Stimulated activated CD8-positive, alpha-beta memory T cell treated with anti-CD3 and anti-CD28 coated beads, Interleukin-7, amount 100 ng/mL, for 24 hours (primary cell): ENCODE results near the gene SSPN.

Source experiments
- DNase-seq: peaks from one replicate; pipeline ENCODE4 v3.0.0-alpha.2; 2020; ENCODE audit warnings: low read depth

SSPN gene

DNA sequence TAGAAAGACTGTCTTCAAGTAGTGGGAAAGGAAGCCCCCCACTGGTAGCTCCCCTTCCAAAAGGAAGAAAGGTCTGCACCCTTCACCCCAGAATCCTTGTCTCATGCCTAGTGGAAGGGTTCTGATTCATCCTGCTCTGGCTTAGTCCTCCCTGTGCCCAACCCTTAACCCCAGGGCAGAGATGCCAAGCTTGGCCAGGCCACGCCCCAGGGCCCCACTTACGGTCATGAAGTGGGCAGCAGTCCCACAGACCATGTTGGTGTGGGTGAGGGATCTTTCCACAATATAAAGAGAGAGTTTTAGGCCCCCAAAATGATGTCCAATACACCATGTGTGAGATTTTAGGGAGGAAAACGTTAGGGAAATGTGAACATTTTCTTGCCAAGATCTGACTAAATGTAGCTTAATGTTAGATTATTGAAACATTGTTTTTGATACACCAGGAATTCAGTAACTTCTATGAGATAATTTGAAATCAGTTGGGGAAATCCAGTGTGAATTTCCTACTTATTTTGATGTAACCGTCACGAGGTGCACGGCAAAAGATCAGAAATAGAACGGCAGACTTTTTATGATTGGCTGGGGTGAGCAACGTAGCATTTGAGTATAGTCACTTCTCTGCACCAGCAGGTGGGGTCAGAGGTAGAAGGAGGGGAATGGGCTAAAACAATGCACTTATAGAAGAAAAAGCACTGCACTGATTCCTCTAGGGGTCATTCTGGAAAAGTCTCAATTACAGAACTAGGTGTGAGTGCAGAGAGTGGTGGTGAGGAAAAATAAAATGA is 8.2 kb upstream of the SSPN start:
- DNase-seq: no peak

DNA sequence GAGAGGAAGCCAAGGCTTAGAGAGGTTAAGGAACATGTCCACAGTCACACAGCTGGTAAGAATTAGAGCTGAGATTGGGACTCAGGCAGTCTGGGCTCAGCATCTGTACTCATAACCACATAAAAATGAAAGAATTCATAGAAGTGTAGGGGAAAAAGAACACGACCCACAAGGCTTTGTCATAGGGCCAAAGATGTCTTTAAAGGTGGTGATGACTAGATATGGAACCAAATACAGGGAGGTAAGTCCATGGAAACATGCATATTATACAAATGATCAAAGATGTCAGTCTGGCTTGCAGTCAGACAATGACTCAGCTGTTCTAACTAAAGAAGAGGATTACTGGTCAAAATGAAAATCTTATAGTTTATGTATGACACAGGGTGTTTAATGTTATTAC is 7.2 kb upstream of the SSPN start:
- no peak for DNase-seq

GRCh38 chr12:26188641-26189040 is 6.7 kb upstream of the SSPN start:
- no peak for DNase-seq

- DNase-seq: no peak
Observed at GRCh38 chr12:26192142-26192541, 3.2 kb upstream of the SSPN start.

GRCh38 chr12:26193539-26193938 is 1.8 kb upstream of the SSPN start:
- no peak for DNase-seq

DNA sequence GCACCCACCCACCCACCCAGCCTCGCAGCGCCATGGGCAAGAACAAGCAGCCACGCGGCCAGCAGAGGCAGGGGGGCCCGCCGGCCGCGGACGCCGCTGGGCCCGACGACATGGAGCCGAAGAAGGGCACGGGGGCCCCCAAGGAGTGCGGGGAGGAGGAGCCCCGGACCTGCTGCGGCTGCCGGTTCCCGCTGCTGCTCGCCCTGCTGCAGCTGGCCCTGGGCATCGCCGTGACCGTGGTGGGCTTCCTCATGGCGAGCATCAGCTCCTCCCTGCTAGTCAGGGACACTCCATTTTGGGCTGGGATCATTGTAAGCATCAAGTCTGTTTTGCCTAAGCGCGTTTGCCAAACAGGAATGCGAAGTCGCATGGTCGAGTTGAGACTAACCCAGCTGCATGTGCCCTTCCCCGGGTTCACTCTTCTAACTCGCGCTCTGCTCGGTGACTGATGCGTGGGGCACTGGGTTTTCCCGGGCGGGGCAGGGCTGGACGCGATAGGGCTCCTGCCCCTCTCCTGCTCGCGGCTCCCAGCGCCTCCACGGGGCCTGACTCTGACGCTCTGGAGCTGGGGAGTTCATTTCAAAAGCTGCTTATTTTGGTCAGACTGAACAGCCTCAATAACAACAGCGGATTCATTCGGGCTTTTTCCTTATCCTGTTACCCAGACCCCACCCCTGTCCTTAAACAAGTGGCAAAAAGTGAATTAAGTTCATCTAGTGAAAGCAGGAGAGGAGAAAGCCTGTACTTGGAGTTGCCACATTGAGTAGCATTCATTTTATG is 458 bp downstream of the SSPN start:
- no peak for DNase-seq

DNA sequence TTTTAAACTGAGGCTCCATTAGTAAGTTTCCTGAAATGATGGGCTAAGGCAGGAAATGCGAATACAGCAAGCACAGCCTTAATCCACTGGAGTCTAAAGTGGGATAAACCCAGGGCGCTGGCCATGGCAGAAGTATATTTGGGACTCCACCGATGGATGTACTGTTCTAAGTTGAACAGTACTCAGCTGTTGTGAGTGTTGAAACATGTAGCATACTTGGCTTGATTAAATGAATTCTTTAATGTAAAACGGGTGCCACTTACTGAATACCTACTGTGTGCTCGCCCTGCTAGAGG is 996 bp downstream of the SSPN start:
- no peak for DNase-seq

DNA sequence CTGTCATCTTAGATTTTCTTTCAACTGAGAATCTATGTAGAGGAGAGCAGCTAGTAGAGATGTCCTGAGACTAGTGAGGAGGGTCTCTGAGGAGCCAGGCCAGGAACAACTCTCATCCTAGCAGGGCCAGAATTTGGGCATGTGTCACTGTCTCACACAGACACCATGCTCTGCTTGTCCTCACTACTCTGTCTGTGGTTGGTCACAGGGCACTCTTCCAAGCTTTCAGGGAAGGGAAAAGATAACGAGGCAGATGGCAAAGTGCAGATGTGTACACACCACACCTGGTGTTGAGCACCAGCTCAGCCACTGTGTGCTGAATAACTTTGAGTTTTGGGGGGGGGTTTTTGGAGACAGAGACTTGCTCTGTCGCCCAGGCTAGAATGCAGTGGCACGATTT is 2.5 kb downstream of the SSPN start:
- no peak for DNase-seq

GRCh38 chr12:26198742-26199141 is 3.4 kb downstream of the SSPN start:
- no peak for DNase-seq

GRCh38 chr12:26203167-26203780 is 7.9 kb downstream of the SSPN start:
- DNase-seq: no peak

- DNase-seq: no peak
Observed at GRCh38 chr12:26204612-26205289, 9.4 kb downstream of the SSPN start.

- no peak for DNase-seq
Observed at GRCh38 chr12:26205298-26205697, 9.9 kb downstream of the SSPN start.

DNA sequence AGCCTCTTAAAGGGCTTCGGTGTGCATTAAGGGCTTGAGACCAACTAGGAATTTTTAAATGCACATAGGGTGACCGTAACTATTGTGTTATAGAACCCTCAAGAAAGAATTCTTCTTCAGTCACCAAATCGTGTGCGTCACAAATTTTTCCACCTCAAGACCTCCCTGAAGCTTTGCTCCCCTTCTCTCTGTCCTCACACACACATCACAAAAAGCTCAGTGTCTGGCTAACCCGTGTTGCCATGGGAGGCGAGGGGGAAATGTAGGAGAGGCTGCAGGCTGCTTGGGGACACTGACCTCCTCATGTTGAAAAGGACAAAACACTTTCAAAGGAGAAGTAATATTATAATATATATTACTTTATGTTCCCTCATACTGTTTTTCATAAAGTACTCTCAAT is 10.6 kb downstream of the SSPN start:
- no peak for DNase-seq

DNA sequence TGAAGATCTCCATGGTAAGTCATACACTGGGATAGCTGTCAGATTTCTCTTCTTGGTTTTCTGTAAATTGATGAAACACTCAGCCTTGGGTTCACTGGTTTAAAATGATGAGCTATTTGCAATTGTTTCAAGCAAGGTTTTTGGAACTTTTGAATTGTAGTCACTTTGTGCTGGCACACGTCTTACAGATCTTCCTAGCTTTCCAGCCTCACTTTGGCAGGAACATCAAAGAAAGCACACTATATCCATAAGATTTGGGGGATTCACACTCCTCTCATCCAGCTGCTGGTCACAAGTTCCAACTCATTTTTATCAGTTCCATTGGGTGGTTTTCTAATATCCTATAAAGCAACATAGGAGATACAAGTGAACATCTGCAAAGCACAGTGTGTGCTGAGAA is 16.0 kb downstream of the SSPN start:
- no peak for DNase-seq

GRCh38 chr12:26212396-26212795 is 17.0 kb downstream of the SSPN start:
- DNase-seq: no peak

DNA sequence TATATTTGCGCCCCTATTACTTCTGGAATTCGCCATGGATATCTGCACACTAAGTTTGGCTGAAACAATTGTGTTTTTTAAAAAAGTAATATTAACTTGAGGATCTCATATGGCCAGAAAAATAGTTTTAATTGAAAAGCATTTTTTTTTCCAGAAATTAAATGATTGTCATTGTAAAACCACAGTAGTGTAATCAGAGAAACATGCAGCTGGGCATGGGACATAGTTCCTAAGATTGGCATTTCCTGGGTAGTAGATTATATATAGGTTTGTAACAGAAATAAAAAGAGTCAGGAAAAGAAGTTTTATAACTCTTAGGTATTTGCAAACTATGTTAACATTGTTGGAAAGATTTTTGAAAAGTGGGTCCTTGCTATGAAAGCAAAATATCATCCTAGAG is 17.6 kb downstream of the SSPN start:
- no peak for DNase-seq

DNA sequence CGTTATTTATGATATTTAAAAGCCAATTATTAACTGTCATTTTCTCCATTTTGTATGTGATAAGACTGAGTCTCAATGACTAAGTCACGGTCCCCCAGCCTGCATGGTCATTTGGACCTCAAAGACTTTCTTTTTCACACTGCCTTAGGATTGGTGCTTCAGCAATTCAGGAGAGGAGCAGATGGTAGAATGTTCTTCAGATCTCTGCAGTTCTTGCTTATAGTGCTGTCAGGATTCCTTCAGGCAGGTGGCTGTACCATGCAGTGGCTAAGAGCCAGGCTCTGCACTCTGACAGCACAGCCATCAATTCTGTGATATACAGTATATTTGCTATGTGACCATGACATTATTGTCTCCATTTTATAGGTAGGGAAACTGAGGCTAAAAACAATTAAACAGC is 18.7 kb downstream of the SSPN start:
- no peak for DNase-seq

DNA sequence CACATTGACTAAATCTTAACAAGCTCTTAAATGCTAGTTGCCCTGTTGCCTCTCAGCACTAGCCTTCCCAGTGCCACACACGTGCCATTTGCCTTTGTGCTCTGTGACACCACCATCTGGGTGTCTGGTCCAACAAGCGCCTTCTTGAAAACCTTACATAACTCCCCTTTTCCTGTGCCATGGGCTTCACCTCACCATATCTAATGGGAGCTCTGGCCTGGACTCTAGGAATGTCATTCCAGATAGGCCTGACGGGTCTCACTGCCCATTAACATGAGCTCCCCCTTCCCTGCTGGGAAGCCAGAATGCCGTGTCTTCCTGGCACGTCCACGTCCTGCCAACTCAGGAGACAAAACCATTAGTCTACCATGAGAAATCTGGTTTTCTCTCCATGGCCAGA is 24.4 kb downstream of the SSPN start:
- DNase-seq: no peak

GRCh38 chr12:26224657-26225056 is 29.3 kb downstream of the SSPN start:
- DNase-seq: no peak

DNA sequence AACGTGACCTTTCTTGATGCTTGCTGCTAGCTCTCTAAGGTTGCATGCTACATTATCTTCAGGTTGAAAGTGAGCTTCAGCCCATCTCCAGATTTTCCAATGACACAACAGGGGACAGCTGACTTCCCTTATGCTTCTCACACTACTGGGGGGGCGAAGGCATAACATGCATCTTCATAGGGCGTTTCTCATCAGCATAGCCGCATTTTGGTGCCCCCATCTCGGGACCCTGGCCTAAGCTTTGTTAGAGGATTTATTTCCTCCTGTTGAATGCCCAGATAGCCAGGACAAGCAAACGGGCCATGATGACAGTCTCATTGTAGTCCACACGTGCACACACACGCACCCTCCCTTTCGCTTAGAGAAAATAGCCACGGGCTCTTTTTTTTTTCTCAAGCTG is 30.7 kb downstream of the SSPN start:
- DNase-seq: no peak

GRCh38 chr12:26226629-26227360 is 31.4 kb downstream of the SSPN start:
- DNase-seq: no peak

DNA sequence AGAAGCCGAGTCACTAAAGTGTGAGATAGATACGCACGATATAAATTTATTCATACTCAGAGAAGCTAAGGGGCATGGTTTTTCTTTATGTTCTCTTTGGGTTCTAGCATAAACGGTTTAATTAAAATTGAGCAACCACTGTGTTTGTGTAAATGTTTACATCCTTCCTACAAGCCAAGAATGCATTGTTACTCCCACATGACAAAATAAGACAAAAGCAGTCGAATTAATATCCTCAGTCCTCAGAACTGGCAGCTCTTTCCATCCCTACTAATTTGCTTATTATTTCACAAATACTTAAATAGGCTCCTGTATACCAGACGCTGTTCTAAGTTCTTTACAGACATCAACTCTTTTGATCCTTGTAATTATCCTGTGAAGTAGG is 32.0 kb downstream of the SSPN start:
- DNase-seq: no peak
